K562 (cell line): ENCODE measurements around the gene EXOC4. TPM values are rescaled to one million over a fixed set of nuclear protein-coding genes. Genes with fewer than 3 reads are reported as not detected.

Experiments
- ATAC-seq: fragments of 200-7000 bp; cut with Tn5 transposase; 3 replicates; pipeline ENCODE4 v1.9.1; 2020; ENCODE audit warnings: moderate library complexity
- BruUV-seq: library from RNA; stranded (reverse); fragments of 400-500 nt; replicated peaks from 2 replicates; lab custom pipeline; 2021; lab: Mats Ljungman, UMichigan
- CTCF ChIA-PET: fragments of 300-600 bp; formaldehyde crosslinking; extraction: SDS; loops from one replicate; lab custom pipeline; 2021; ENCODE audit warnings: low intra/inter-chr PET ratio; lab: Yijun Ruan, JAX
- POLR2A ChIA-PET: fragments of 300-600, 350-650 bp; sonication (Branson Sonifier 250); formaldehyde crosslinking; extraction: SDS; loops from one replicate; lab custom pipeline; 2021; ENCODE audit warnings: antibody characterized with exemption, inconsistent platforms; lab: Yijun Ruan, JAX
- DNase-seq, 4 experiments: peaks; one replicate each; pipeline versions ENCODE4 v3.0.0 to v3.0.0-alpha.2; 2011 to 2018; ENCODE audit warnings: low spot score in 3 of 4, mixed read lengths in 3 of 4; ENCODE audit errors: extremely low read depth in 1 of 4
- FAIRE-seq: peaks from 2 replicates; lab custom pipeline; 2011; peaks lifted over from hg19 to GRCh38; lab: Jason Lieb, UNC
- H2AFZ ChIP-seq: 2 replicates; pipeline ENCODE4 v1.6.0; 2011; ENCODE audit warnings: low read depth, low read length, control low read depth, inconsistent platforms
- H3K27ac ChIP-seq: fragments of 200-600 bp; 3 replicates; pipeline ENCODE4 v1.8.0; 2011; ENCODE audit warnings: low read depth, mild to moderate bottlenecking, control low read depth, inconsistent platforms, low read length, moderate library complexity, mixed read lengths; ENCODE audit errors: extremely low read depth
- H3K27me3 ChIP-seq, 2 experiments: fragments of 300-600 bp in 1 of 2; 2 replicates in 1 of 2; 3 replicates in 1 of 2; pipeline versions ENCODE4 v1.6.0 to v1.8.0; 2011; ENCODE audit warnings: inconsistent platforms in 2 of 2, low read length in 2 of 2, mild to moderate bottlenecking in 1 of 2, mixed read lengths in 1 of 2, moderate library complexity in 1 of 2; ENCODE audit not compliant: control insufficient read depth in 2 of 2, insufficient read depth in 2 of 2
- H3K36me3 ChIP-seq: fragments of 300-600 bp; 3 replicates; pipeline ENCODE4 v1.8.0; 2011; ENCODE audit warnings: mild to moderate bottlenecking, low read length, inconsistent platforms; ENCODE audit not compliant: control insufficient read depth, insufficient read depth
- H3K4me1 ChIP-seq, 2 experiments: fragments of 200-600 bp in 1 of 2; replicated peaks in 1 of 2; 2 replicates in 1 of 2; 3 replicates in 1 of 2; pipeline versions ENCODE4 v1.5.1 to v1.8.0; 2011; ENCODE audit warnings: inconsistent platforms in 2 of 2, low read length in 2 of 2, mild to moderate bottlenecking in 1 of 2, mixed read lengths in 1 of 2, moderate library complexity in 1 of 2; ENCODE audit not compliant: control insufficient read depth in 2 of 2, insufficient read depth in 2 of 2
- H3K4me2 ChIP-seq: 2 replicates; pipeline ENCODE4 v1.6.1; 2011; ENCODE audit warnings: low read length, control low read depth, inconsistent platforms, mixed read lengths; ENCODE audit not compliant: insufficient read depth
- H3K4me3 ChIP-seq: fragments of 200-600 bp; sonication (generic), shearing (Covaris generic); 2 replicates; pipeline ENCODE4 v1.5.1; 2016; ENCODE audit warnings: control low read depth, inconsistent platforms
- H3K79me2 ChIP-seq: fragments of 200-600 bp; 3 replicates; pipeline ENCODE4 v1.8.0; 2011; ENCODE audit warnings: low read length, inconsistent platforms; ENCODE audit not compliant: control insufficient read depth, insufficient read depth
- H3K9ac ChIP-seq, 2 experiments: 2 replicates each; pipeline versions ENCODE4 v1.6.0 to v1.6.1; 2011; ENCODE audit warnings: low read depth in 2 of 2, low read length in 2 of 2, control low read depth in 1 of 2, inconsistent platforms in 1 of 2, mild to moderate bottlenecking in 1 of 2, mixed read lengths in 1 of 2; ENCODE audit not compliant: insufficient read depth in 1 of 2
- H3K9me1 ChIP-seq: one replicate; pipeline ENCODE4 v1.6.0; 2011; ENCODE audit warnings: inconsistent platforms, mild to moderate bottlenecking, low read length, moderate library complexity; ENCODE audit not compliant: control insufficient read depth, insufficient read depth
- H3K9me3 ChIP-seq: replicated peaks from 2 replicates; pipeline ENCODE4 v1.5.1; 2011; ENCODE audit warnings: low read depth, low read length, inconsistent platforms; ENCODE audit not compliant: control insufficient read depth, insufficient read depth
- H4K20me1 ChIP-seq: replicated peaks from 2 replicates; pipeline ENCODE4 v1.6.1; 2011; ENCODE audit warnings: low read length, inconsistent platforms, mixed read lengths; ENCODE audit not compliant: control insufficient read depth, insufficient read depth
- ATF7 ChIP-seq: fragments of 450-650 bp; IDR thresholded peaks from 2 replicates; pipeline ENCODE4 v1.7.1; 2014; ENCODE audit warnings: mild to moderate bottlenecking, moderate library complexity
- DIDO1 ChIP-seq: fragments of 450-650 bp; IDR thresholded peaks from 2 replicates; pipeline ENCODE4 v1.6.1; 2016; ENCODE audit warnings: low read depth, missing biosample characterization, missing genetic modification characterization
- E2F4 ChIP-seq: sonication (generic); formaldehyde crosslinking; IDR thresholded peaks from 2 replicates; pipeline ENCODE4 v1.8.0; 2022; ENCODE audit warnings: mild to moderate bottlenecking, low read depth, missing genetic modification reagents
- HDAC8 ChIP-seq: fragments of 450-650 bp; IDR thresholded peaks from 2 replicates; pipeline ENCODE4 v1.6.1; 2016; ENCODE audit warnings: mild to moderate bottlenecking, missing genetic modification characterization, moderate library complexity, missing compliant biosample characterization
- SNAPC5 ChIP-seq: fragments of 250-450 bp; sonication (Bioruptor Pico); IDR thresholded peaks from 2 replicates; pipeline ENCODE4 v1.8.0; 2021; ENCODE audit warnings: moderate library complexity, mild to moderate bottlenecking, inconsistent platforms
- YBX1 ChIP-seq: fragments of 450-650 bp; IDR thresholded peaks from 2 replicates; pipeline ENCODE4 v1.7.1; 2016; ENCODE audit warnings: mild to moderate bottlenecking
- ZNF589 ChIP-seq: fragments of 200-800 bp; sonication (Bioruptor generic); IDR thresholded peaks from 2 replicates; pipeline ENCODE4 v1.6.1; 2016; ENCODE audit warnings: low read depth, missing genetic modification characterization, missing compliant biosample characterization
- WGBS: fragments of 100-300 bp; shearing (Covaris generic); methylation state at CpG from one replicate; pipeline ENCODE4 v1.1.6; 2016; ENCODE audit warnings: low coverage, mixed read lengths; ENCODE audit not compliant: insufficient coverage; ENCODE audit errors: missing lambda C conversion rate; 5-methylcytosine and 5-hydroxymethylcytosine counted together
- in situ Hi-C: fragments of 300-500 bp; cut with MboI; formaldehyde crosslinking; loops from 4 replicates; pipeline ENCODE4 v1.15.0; 2018; ENCODE audit warnings: inconsistent platforms, mixed read lengths
- intact Hi-C: fragments of 100-400 bp; cut with micrococcal nuclease; formaldehyde crosslinking; loops from 2 replicates; pipeline ENCODE4 v1.14.2; 2022
- polyA plus RNA-seq, 8 experiments: library from polyadenylated mRNA; depleted of rRNA in 4 of 8; stranded (reverse) in 5 of 8; unstranded in 3 of 8; fragments of >200 nt; fragmentation: Nextera tagmentation in 2 of 8; fragmentation: Illumina TruSeq in 1 of 8; extraction: Ambion mirVana in 2 of 8; extraction: Trizol in 1 of 8; gene quantifications; 2 replicates each; pipeline versions ENCODE4 v1.2.1 to v1.2.3, GENCODE V29; 2011 to 2014; ENCODE audit warnings: inconsistent platforms in 1 of 8, missing spikeins in 1 of 8
- total RNA-seq, 7 experiments: library from RNA; depleted of rRNA in 6 of 7; stranded (reverse); fragments of >200 nt in 6 of 7; fragmentation: Illumina TruSeq in 2 of 7; extraction: Trizol in 2 of 7; gene quantifications; 2 replicates each; pipeline versions ENCODE4 v1.2.1 to v1.2.3, GENCODE V29; 2011 to 2021; ENCODE audit warnings: low replicate concordance in 1 of 7

The EXOC4 gene
- total and polyA plus RNA-seq, 9 of the 15 experiments (the other 6 are each of a cell fraction or from before 2014, with no cell fraction given) = 18.5 to 73.1 (median 46.6) TPM

GRCh38 chr7:133625046-133625445 lies 372.2 kb downstream of the EXOC4 start:
- Histone ChIP-seq H3K4me2 (no peak overlapping the region), H3K9me3 (no peaks in the 10 kb centered on the region), H3K27ac (no peak overlapping the region), H4K20me1 (no peaks in the 10 kb centered on the region), H3K4me3 (no peak overlapping the region), H3K79me2 (no peaks in the 10 kb centered on the region), H2AFZ (no peak overlapping the region), H3K36me3 (no peaks in the 10 kb centered on the region), H3K4me1 (no peaks in the 10 kb centered on the region), H3K9me1 (no peaks in the 10 kb centered on the region), H3K27me3 (no peaks in the 10 kb centered on the region), H3K9ac (no peak overlapping the region)
- FAIRE-seq (no peak), DNase-seq (no peak), ATAC-seq (no peak)
- BruUV-seq = no TSS peak
- TF ChIP-seq SNAPC5 (CRISPR knock-in tag) = no peak
- no peak for TF ChIP-seq DIDO1 (tag)
- no peak for TF ChIP-seq ATF7
- no peak for TF ChIP-seq HDAC8 (tag)
- no peak for TF ChIP-seq E2F4
- no peak for TF ChIP-seq YBX1
- no peak for TF ChIP-seq ZNF589
- intact Hi-C loops = no loop called here
- CTCF ChIA-PET = no interaction called here
- in situ Hi-C loops = no loop called here
- POLR2A ChIA-PET = interaction anchor here (1.6 kb wide), 1 partner anchor 9 kb away, joined by 3 read pairs; no protein-coding TSS in a partner anchor
- 36% methylated on average over 3 of the region's 3 CpGs for WGBS
